ENCODE measurements around the gene TPSG1. TPM values are rescaled to one million over a fixed set of nuclear protein-coding genes. Genes with fewer than 3 reads are reported as not detected.

TPSG1 gene
- total and polyA plus RNA-seq, 10 of the 15 experiments (the other 5 are each of a cell fraction or from before 2014, with no cell fraction given): not detected

DNA sequence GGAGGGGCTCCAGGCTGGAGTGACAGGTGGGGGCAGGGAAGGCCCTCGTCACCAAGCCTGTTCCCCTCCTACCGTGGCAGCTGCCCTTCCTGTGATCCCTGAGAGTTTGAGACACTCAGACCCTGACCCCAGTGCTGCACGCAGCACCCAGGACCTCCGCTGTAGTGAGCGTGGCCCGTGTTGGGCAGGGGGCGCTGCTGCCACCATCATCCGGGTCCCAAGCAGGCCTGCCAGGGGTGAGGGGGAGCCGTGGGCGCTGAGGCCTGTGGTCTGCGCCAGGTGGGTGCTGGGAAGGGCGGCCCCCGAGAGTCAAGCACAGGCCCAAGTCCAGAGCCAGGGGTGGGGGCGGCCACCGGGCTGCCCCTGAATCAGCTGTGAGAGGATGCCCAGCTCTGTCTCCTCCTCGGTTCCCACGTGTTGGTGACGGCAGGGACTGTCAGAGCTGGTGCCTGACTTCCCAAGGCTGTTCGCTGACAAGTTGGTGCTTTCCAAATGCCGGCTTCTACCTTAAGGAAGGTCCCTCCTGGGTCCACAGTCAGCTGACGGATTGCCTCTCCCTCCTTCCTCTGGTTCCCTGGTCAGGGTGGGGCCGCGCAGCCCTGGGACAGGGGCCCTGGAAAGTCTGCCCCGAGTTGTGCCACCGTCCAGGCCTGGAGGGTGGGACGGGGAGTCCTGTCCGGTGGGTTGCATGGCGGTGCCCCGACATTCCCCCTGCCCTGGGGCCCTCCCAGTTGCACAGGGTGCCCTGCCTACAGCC, 31.1 kb downstream of the TPSG1 start (continued):
- TF ChIP-seq, protein P1, sequence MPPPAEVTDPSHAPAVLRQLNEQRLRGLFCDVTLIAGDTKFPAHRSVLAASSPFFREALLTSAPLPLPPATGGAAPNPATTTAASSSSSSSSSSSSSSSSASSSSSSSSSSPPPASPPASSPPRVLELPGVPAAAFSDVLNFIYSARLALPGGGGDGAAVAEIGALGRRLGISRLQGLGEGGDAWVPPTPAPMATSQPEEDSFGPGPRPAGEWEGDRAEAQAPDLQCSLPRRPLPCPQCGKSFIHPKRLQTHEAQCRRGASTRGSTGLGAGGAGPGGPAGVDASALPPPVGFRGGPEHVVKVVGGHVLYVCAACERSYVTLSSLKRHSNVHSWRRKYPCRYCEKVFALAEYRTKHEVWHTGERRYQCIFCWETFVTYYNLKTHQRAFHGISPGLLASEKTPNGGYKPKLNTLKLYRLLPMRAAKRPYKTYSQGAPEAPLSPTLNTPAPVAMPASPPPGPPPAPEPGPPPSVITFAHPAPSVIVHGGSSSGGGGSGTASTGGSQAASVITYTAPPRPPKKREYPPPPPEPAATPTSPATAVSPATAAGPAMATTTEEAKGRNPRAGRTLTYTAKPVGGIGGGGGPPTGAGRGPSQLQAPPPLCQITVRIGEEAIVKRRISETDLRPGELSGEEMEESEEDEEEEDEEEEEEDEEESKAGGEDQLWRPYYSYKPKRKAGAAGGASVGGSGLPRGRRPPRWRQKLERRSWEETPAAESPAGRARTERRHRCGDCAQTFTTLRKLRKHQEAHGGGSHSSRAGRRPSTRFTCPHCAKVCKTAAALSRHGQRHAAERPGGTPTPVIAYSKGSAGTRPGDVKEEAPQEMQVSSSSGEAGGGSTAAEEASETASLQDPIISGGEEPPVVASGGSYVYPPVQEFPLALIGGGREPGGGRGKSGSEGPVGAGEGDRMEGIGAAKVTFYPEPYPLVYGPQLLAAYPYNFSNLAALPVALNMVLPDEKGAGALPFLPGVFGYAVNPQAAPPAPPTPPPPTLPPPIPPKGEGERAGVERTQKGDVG (CRISPR knock-in tag; IDR thresholded peaks at IDR 0.05): no peak
- TF ChIP-seq FOXM1 (IDR thresholded peaks at IDR 0.05; ENCODE audit: low read depth, low read length) (no peak), CREM (IDR thresholded peaks at IDR 0.05; ENCODE audit: low read depth) (no peak), SRF (IDR thresholded peaks at IDR 0.05; ENCODE audit: low read depth in 2 of 2, low read length in 2 of 2) (no peak), GABPA (IDR thresholded peaks at IDR 0.05; ENCODE audit: low read depth) (no peak), PAX5 (IDR thresholded peaks at IDR 0.05; ENCODE audit: borderline replicate concordance, low read depth, low read length) (no peak), MTA2 (IDR thresholded peaks at IDR 0.05; ENCODE audit: low read depth) (no peak), GATAD2B (conservative IDR thresholded peaks at IDR 0.05; ENCODE audit: low read depth) (no peak)
- TF ChIP-seq, protein P2, sequence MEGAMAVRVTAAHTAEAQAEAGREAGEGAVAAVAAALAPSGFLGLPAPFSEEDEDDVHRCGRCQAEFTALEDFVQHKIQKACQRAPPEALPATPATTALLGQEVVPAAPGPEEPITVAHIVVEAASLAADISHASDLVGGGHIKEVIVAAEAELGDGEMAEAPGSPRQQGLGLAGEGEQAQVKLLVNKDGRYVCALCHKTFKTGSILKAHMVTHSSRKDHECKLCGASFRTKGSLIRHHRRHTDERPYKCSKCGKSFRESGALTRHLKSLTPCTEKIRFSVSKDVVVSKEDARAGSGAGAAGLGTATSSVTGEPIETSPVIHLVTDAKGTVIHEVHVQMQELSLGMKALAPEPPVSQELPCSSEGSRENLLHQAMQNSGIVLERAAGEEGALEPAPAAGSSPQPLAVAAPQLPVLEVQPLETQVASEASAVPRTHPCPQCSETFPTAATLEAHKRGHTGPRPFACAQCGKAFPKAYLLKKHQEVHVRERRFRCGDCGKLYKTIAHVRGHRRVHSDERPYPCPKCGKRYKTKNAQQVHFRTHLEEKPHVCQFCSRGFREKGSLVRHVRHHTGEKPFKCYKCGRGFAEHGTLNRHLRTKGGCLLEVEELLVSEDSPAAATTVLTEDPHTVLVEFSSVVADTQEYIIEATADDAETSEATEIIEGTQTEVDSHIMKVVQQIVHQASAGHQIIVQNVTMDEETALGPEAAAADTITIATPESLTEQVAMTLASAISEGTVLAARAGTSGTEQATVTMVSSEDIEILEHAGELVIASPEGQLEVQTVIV (IDR thresholded peaks at IDR 0.05; ENCODE audit: borderline replicate concordance, partially characterized antibody): no peak

Data from GM12878 (cell line).